Omental fat pad (tissue), 4 donors: Measurements from ENCODE around the gene MAST2. TPM values are rescaled to one million over a fixed set of nuclear protein-coding genes. Genes with fewer than 3 reads are reported as not detected.
"Not testable (repeated sequence)": the region's sequence is repeated elsewhere in the genome, so short reads cannot be mapped to it uniquely, and the experiment has no call there.

Experiments used
- ATAC-seq: fragments of 150-250 bp; one replicate; pipeline ENCODE4 v1.9.1; 2016; ENCODE audit warnings: mild to moderate bottlenecking, moderate library complexity; ENCODE audit not compliant: low FRiP score
- DNase-seq: peaks from one replicate; pipeline ENCODE4 v3.0.0-alpha.2; 2019; ENCODE audit warnings: low spot score
- CTCF ChIP-seq, 3 donors: fragments of 450-650 bp; IDR thresholded peaks; one replicate each; pipeline ENCODE4 v1.5.1; 2016 to 2017; ENCODE audit warnings: antibody characterized with exemption in 3 of 3, mild to moderate bottlenecking in 3 of 3, moderate library complexity in 2 of 3
- total RNA-seq, 4 donors: library from RNA; depleted of rRNA; stranded (reverse); fragments of >200 nt; gene quantifications; one replicate each; pipeline ENCODE4 v1.1.0, GENCODE V29; 2016

MAST2 gene
- total RNA-seq, 4 donors from 2014 or later = 12.0 to 22.0 (median 18.1) TPM

- no peak for TF ChIP-seq CTCF (IDR thresholded peaks at IDR 0.05)
- DNase-seq (no peak), ATAC-seq (no peak)
Measured at GRCh38 chr1:45868861-45869260, 65.4 kb downstream of the MAST2 start.

- no peak for TF ChIP-seq CTCF (IDR thresholded peaks at IDR 0.05)
- DNase-seq (no peak), ATAC-seq (no peak)
Measured at GRCh38 chr1:45870500-45870899, 67.1 kb downstream of the MAST2 start.

- DNase-seq, ATAC-seq: not testable (repeated sequence)
Measured at GRCh38 chr1:45872173-45872801, 68.9 kb downstream of the MAST2 start.

- DNase-seq (no peak), ATAC-seq (no peak)
- TF ChIP-seq CTCF (IDR thresholded peaks at IDR 0.05) = no peak
Measured at GRCh38 chr1:45876000-45876617, 72.7 kb downstream of the MAST2 start.

- no peak for TF ChIP-seq CTCF (IDR thresholded peaks at IDR 0.05)
- DNase-seq (no peak), ATAC-seq (no peak)
Measured at GRCh38 chr1:45877264-45877663, 73.9 kb downstream of the MAST2 start.

- no peak for ATAC-seq
- no peak for DNase-seq
- TF ChIP-seq CTCF (IDR thresholded peaks at IDR 0.05) = no peak
Measured at GRCh38 chr1:45879885-45880598, 76.6 kb downstream of the MAST2 start.

- no peak for ATAC-seq
- no peak for DNase-seq
- TF ChIP-seq CTCF (IDR thresholded peaks at IDR 0.05) = no peak
Measured at GRCh38 chr1:45880930-45881329, 77.5 kb downstream of the MAST2 start.
